Measurements from ENCODE around the gene ANKRD2. TPM values are rescaled to one million over a fixed set of nuclear protein-coding genes. Genes with fewer than 3 reads are reported as not detected.
"Not testable (repeated sequence)": the region's sequence is repeated elsewhere in the genome, so short reads cannot be mapped to it uniquely, and the experiment has no call there.

Gene ANKRD2
- total RNA-seq, 2 experiments from 2014 or later = not detected

- no peaks in the 10 kb centered on the region for H3K9me3 Mint-ChIP-seq
- no peak overlapping the region for H3K4me3 Mint-ChIP-seq
- H3K36me3 Mint-ChIP-seq = no peaks in the 10 kb centered on the region
- no peak for DNase-seq
- peaks cover 2% of the 10 kb centered on the region for H3K4me1 Mint-ChIP-seq
- H3K27me3 Mint-ChIP-seq = peaks cover 11% of the 10 kb centered on the region
- no peak overlapping the region for H3K27ac Mint-ChIP-seq
Measured at GRCh38 chr10:97575127-97575668, 2.6 kb downstream of the ANKRD2 start.

DNA sequence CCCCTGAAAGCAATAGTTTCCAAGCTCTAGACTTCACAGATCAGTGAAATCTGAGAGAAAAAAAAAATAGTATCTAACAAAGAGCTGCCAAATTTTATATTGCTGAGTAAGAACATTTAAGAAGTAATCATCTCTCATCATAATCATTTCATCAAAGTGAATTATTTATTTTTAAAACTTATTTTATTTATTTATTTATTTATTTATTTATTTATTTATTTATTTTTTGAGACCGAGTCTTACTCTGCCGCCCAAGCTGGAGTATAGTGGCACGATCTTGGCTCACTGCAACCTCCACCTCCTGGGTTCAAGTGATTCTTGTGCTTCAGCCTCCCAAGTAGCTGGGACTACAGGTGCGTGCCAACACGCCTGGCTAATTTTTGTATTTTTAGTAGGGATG, 3.9 kb downstream of the ANKRD2 start:
- peaks cover 11% of the 10 kb centered on the region for H3K27me3 Mint-ChIP-seq
- H3K27ac Mint-ChIP-seq, H3K36me3 Mint-ChIP-seq, H3K9me3 Mint-ChIP-seq, H3K4me3 Mint-ChIP-seq, H3K4me1 Mint-ChIP-seq, DNase-seq: not testable (repeated sequence)

DNA sequence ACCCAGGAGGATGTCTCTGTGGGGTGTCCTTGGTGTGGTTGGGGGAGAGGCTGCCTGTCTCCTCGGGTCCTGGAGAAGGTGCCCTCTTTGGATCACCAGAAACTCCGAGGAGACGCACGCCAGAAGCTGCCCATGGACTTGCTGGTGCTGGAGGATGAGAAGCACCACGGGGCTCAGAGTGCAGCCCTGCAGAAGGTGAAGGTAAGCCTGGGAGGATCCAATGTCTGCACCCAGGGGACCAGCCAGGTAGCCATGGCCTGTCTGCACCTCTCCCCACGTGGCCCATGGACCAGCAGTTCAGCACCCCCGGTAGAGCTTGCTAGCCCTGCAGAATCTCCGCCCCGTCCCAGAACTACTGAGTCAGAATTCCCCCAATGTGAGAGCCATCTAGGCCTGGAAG, 5.1 kb downstream of the ANKRD2 start:
- H3K36me3 Mint-ChIP-seq = no peaks in the 10 kb centered on the region
- H3K9me3 Mint-ChIP-seq = no peaks in the 10 kb centered on the region
- peaks cover 11% of the 10 kb centered on the region for H3K27me3 Mint-ChIP-seq
- H3K4me1 Mint-ChIP-seq = peaks cover 2% of the 10 kb centered on the region
- H3K4me3 Mint-ChIP-seq = no peak overlapping the region
- H3K27ac Mint-ChIP-seq = no peak overlapping the region
- no peak for DNase-seq

DNA sequence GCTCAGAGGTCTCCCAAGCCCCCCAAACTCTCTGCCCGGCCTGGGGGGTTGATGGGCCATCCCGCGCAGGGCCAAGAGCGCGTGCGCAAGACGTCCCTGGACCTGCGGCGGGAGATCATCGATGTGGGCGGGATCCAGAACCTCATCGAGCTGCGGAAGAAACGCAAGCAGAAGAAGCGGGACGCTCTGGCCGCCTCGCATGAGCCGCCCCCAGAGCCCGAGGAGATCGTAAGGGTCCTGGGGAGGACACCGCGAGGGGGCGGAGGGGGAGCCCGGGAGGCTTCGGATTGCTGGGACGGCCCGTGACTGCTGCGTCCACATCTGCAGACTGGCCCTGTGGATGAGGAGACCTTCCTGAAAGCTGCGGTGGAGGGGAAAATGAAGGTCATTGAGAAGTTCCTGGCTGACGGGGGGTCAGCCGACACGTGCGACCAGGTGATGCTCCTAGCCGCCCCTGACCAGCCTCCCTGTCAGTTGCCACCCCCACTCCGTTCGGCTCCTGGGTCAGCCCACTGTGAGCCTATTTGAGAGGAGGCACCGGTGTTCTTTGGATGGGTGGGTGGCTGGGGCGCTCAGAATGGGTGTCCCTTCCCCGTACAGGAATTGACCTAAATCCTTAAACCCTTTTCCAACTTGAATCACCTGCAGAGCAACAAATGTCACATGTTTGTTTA, 5.7 kb downstream of the ANKRD2 start:
- H3K4me1 Mint-ChIP-seq = no peaks in the 10 kb centered on the region
- no peaks in the 10 kb centered on the region for H3K36me3 Mint-ChIP-seq
- DNase-seq = no peak
- H3K4me3 Mint-ChIP-seq = no peak overlapping the region
- no peaks in the 10 kb centered on the region for H3K9me3 Mint-ChIP-seq
- H3K27ac Mint-ChIP-seq = no peak overlapping the region
- peaks cover 11% of the 10 kb centered on the region for H3K27me3 Mint-ChIP-seq

GRCh38 chr10:97580421-97581367, 8.1 kb downstream of the ANKRD2 start:
- no peak overlapping the region for H3K4me3 Mint-ChIP-seq
- H3K4me1 Mint-ChIP-seq = no peaks in the 10 kb centered on the region
- H3K9me3 Mint-ChIP-seq = no peaks in the 10 kb centered on the region

DNA sequence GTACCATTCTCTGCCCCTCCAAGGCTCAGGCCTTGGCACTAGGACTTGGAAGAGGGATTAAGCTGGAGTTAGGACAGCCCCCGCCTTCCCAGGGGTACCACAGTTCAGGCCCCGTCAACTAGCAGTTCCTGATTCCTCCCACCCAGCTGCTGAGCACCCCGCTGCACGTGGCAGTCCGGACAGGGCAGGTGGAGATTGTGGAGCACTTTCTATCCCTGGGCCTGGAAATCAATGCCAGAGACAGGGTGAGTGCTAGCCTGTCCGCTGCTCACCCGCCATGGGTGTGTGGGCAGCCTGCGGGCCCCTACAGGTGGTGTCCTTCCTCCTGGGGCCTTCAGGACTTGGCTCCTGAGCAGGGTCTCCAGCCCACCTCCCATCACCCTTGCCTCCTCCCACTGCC, 9.6 kb downstream of the ANKRD2 start:
- Mint-ChIP-seq H3K4me3 (no peak overlapping the region), H3K27me3 (peaks cover 11% of the 10 kb centered on the region), H3K4me1 (no peaks in the 10 kb centered on the region), H3K36me3 (no peaks in the 10 kb centered on the region), H3K9me3 (no peaks in the 10 kb centered on the region), H3K27ac (no peak overlapping the region)
- DNase-seq = no peak

More at GRCh38 chr10:97580421-97581367, 8.1 kb downstream of the ANKRD2 start:
- Mint-ChIP-seq H3K27me3 (peaks cover 11% of the 10 kb centered on the region), H3K27ac (no peak overlapping the region), H3K36me3 (no peaks in the 10 kb centered on the region)
- DNase-seq = no peak

- Mint-ChIP-seq H3K36me3 (no peaks in the 10 kb centered on the region), H3K9me3 (no peaks in the 10 kb centered on the region), H3K27ac (no peak overlapping the region), H3K27me3 (peaks cover 10% of the 10 kb centered on the region), H3K4me1 (no peaks in the 10 kb centered on the region), H3K4me3 (no peak overlapping the region)
- no peak for DNase-seq
Measured at GRCh38 chr10:97583476-97583875, 10.9 kb downstream of the ANKRD2 start.

GRCh38 chr10:97584060-97584797, 11.7 kb downstream of the ANKRD2 start, which contains the start of gene HOGA1:
Gene HOGA1 (plus strand): TSS chr10:97584389. CDS start chr10:97584704, 315 bp downstream.
- no peak within 1 kb of the TSS for H3K27ac Mint-ChIP-seq
- H3K9me3 Mint-ChIP-seq = no peaks in the 10 kb centered on the region
- H3K4me3 Mint-ChIP-seq = no peak within 1 kb of the TSS
- no peaks in the 10 kb centered on the region for H3K4me1 Mint-ChIP-seq
- H3K36me3 Mint-ChIP-seq = no peaks in the 10 kb centered on the region
- peaks cover 5% of the 10 kb centered on the region for H3K27me3 Mint-ChIP-seq
- DNase-seq = no peak

GRCh38 chr10:97584798-97585438, 12.3 kb downstream of the ANKRD2 start:
- H3K27ac Mint-ChIP-seq = no peak overlapping the region
- H3K9me3 Mint-ChIP-seq = no peaks in the 10 kb centered on the region
- DNase-seq = no peak
- H3K4me3 Mint-ChIP-seq = no peak overlapping the region
- no peaks in the 10 kb centered on the region for H3K4me1 Mint-ChIP-seq
- peaks cover under 1% of the 10 kb centered on the region for H3K27me3 Mint-ChIP-seq
- H3K36me3 Mint-ChIP-seq = no peaks in the 10 kb centered on the region

- DNase-seq = no peak
- Mint-ChIP-seq H3K27me3 (no peaks in the 10 kb centered on the region), H3K27ac (no peak overlapping the region), H3K36me3 (no peaks in the 10 kb centered on the region), H3K9me3 (no peaks in the 10 kb centered on the region), H3K4me3 (no peak overlapping the region), H3K4me1 (no peaks in the 10 kb centered on the region)
Measured at GRCh38 chr10:97585439-97585811, 12.8 kb downstream of the ANKRD2 start.

DNA sequence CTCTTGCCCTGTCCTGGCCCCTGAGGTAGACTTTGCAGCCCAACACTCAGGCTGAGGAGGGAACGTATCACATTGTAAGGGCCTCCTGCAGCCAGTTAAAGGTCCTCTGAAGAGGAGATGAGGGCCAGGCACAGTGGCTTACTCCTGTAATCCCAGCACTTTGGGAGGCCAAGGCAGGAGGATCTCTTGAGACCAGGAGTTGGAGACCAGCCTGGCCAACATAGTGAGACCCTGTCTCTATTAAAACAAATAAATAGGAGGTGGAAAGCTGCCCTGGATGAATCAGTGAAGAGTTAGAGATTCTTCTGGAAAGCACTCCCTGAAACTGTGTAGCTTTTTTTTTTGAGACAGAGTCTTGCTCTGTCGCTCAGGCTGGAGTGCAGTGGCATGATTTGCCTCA, 14.6 kb downstream of the ANKRD2 start:
- Mint-ChIP-seq H3K4me1 (no peaks in the 10 kb centered on the region), H3K27me3 (no peaks in the 10 kb centered on the region), H3K4me3 (no peak overlapping the region), H3K9me3 (no peaks in the 10 kb centered on the region), H3K36me3 (no peaks in the 10 kb centered on the region), H3K27ac (no peak overlapping the region)
- no peak for DNase-seq

- H3K27ac Mint-ChIP-seq = no peak within 1 kb of the TSS
- no peaks in the 10 kb centered on the region for H3K27me3 Mint-ChIP-seq
- no peak for DNase-seq
- no peak within 1 kb of the TSS for H3K4me3 Mint-ChIP-seq
- no peaks in the 10 kb centered on the region for H3K9me3 Mint-ChIP-seq
- H3K4me1 Mint-ChIP-seq = no peaks in the 10 kb centered on the region
- H3K36me3 Mint-ChIP-seq = no peaks in the 10 kb centered on the region
Measured at GRCh38 chr10:97589479-97589878, 16.9 kb downstream of the ANKRD2 start, which contains the start of gene C10orf62. Gene C10orf62 (plus strand): TSS chr10:97589721. CDS start chr10:97589898, 177 bp downstream.

DNA sequence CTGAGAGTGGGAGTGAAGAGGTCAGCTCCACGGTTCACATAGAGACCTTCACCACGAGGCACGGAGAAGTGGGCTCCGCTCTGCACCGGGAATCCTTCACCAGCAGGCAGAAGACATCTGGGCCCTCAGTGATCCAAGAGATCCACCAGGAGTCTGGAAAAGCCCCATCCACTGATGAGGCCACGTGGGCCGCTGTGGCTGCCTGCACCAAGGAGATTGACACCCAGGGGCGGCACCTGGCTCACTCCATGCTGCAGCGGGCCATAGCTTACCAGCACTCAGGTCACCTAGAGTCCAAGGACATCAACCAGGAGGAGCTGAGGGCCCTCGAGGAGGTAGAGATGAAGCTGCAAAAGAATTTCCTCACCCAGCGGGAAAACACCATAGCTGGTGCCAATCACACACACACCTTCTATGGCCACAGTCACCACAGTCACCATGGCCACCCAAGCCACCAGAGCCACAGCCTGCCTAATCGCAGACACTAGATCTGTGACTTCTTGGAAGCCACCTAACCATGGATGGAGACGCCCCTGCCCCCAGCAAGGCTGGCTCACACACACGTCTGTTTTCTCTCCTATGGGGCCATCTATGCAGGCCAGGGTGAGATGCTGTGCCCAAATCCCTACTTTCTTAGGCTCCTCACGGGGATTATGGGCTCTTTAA, 17.6 kb downstream of the ANKRD2 start:
- H3K27ac Mint-ChIP-seq = no peak overlapping the region
- H3K9me3 Mint-ChIP-seq = no peaks in the 10 kb centered on the region
- no peak for DNase-seq
- no peaks in the 10 kb centered on the region for H3K36me3 Mint-ChIP-seq
- no peaks in the 10 kb centered on the region for H3K4me1 Mint-ChIP-seq
- no peak overlapping the region for H3K4me3 Mint-ChIP-seq
- H3K27me3 Mint-ChIP-seq = no peaks in the 10 kb centered on the region

Measured in activated naive CD8-positive, alpha-beta T cell treated with anti-CD3 and anti-CD28 coated beads for 36 hours (primary cell).